Adipose tissue (tissue), 3 donors: ENCODE results near the gene SYCE3. TPM values are rescaled to one million over a fixed set of nuclear protein-coding genes. Genes with fewer than 3 reads are reported as not detected.

Experiments
- polyA plus RNA-seq, 3 donors: library from polyadenylated mRNA; stranded (reverse); fragments of 200-250 nt; gene quantifications; one replicate each; pipeline ENCODE4 v1.2.3, GENCODE V29; 2013
- donor health status: healthy with polysubstance abuse.
- donor health status: Bipolar disorder and iron deficiency.
- donor health status: healthy.

SYCE3 gene
- polyA plus RNA-seq, 3 donors = not detected

Other genes with a start within 250 kb of the SYCE3 start
- 1 to 10 TPM; 2.0 to 4.0 (median 2.5) TPM for gene DENND6B, start 235.9 kb downstream of the SYCE3 start, polyA plus RNA-seq
- 10 to 100 TPM; 25.1 to 41.1 (median 36.9) TPM for gene PPP6R2, start 219.6 kb downstream of the SYCE3 start, polyA plus RNA-seq
- gene SBF1, start 87.9 kb downstream of the SYCE3 start, polyA plus RNA-seq = 10 to 100 TPM; 36.5 to 41.9 (median 41.8) TPM
- 1 to 10 TPM in 1 of 3 donors, under 1 TPM in 1, not detected in 1; 0.31 to 6.1 TPM for gene ADM2, start 81.4 kb downstream of the SYCE3 start, polyA plus RNA-seq
- gene MIOX, start 76.1 kb downstream of the SYCE3 start, polyA plus RNA-seq = under 1 TPM in 1 of 3 donors, not detected in 2; 0.38 TPM
- gene LMF2, start 55.2 kb downstream of the SYCE3 start, polyA plus RNA-seq = 10 to 100 TPM; 49.6 to 95.8 (median 64.7) TPM
- gene NCAPH2, start 54.7 kb downstream of the SYCE3 start, polyA plus RNA-seq = 10 to 100 TPM; 23.6 to 35.0 (median 31.3) TPM
- gene SCO2, start 37.3 kb downstream of the SYCE3 start, polyA plus RNA-seq = 1 to 10 TPM; 2.2 to 8.8 (median 2.3) TPM
- 100 to 1,000 TPM in 1 of 3 donors, 10 to 100 TPM in 2; 49.1 to 162 (median 75.1) TPM for gene TYMP, start 32.9 kb downstream of the SYCE3 start, polyA plus RNA-seq
- gene KLHDC7B, start 17.0 kb downstream of the SYCE3 start, polyA plus RNA-seq = under 1 TPM; 0.11 to 0.23 (median 0.21) TPM
- 10 to 100 TPM; 13.4 to 30.4 (median 13.5) TPM for gene CPT1B, start 15.5 kb upstream of the SYCE3 start, polyA plus RNA-seq
- 100 to 1,000 TPM in 1 of 3 donors, 10 to 100 TPM in 2; 39.2 to 137 (median 65.2) TPM for gene CHKB, start 19.9 kb upstream of the SYCE3 start, polyA plus RNA-seq
- 1 to 10 TPM in 2 of 3 donors, under 1 TPM in 1; 0.67 to 2.7 (median 2.0) TPM for gene MAPK8IP2, start 37.9 kb upstream of the SYCE3 start, polyA plus RNA-seq
- 10 to 100 TPM; 24.9 to 56.2 (median 44.1) TPM for gene ARSA, start 65.2 kb upstream of the SYCE3 start, polyA plus RNA-seq
- gene SHANK3, start 109.9 kb upstream of the SYCE3 start, polyA plus RNA-seq = 10 to 100 TPM in 2 of 3 donors, 1 to 10 TPM in 1; 6.3 to 80.5 (median 33.1) TPM
- gene ACR, start 175.3 kb upstream of the SYCE3 start, polyA plus RNA-seq = 1 to 10 TPM in 2 of 3 donors, under 1 TPM in 1; 0.25 to 3.6 (median 1.1) TPM
- gene RABL2B, start 220.7 kb upstream of the SYCE3 start, polyA plus RNA-seq = 10 to 100 TPM; 11.7 to 18.1 (median 16.7) TPM